Measurements from ENCODE around the gene PAIP2.
A peak's percentile ranks its signal among the peaks of the same experiment; 100 is the strongest.

Gene PAIP2

GRCh38 chr5:139399501-139400121, 58.0 kb downstream of the PAIP2 start:
- H3K27ac ChIP-seq (replicated peaks), result no peak overlapping the region
- no peak overlapping the region for H3K4me3 ChIP-seq (replicated peaks; ENCODE audit: insufficient read depth, low read length)
- no peaks in the 10 kb centered on the region for H3K27me3 ChIP-seq (ENCODE audit: insufficient read depth, poor library complexity, severe bottlenecking)
- TF ChIP-seq GABPA (IDR thresholded peaks at IDR 0.05; ENCODE audit: low read depth) (no peak), SPI1 (IDR thresholded peaks at IDR 0.05; ENCODE audit: borderline replicate concordance, low read depth) (no peak), POLR2AphosphoS5 (IDR thresholded peaks at IDR 0.05; ENCODE audit: low read depth) (no peak), REST (IDR thresholded peaks at IDR 0.05; ENCODE audit: insufficient replicate concordance, low read depth) (no peak)
- DNase-seq (ENCODE audit: low read depth in 1 of 2, low spot score in 1 of 2), result no peak

- TF ChIP-seq REST (IDR thresholded peaks at IDR 0.05; ENCODE audit: insufficient replicate concordance, low read depth) (no peak), SPI1 (IDR thresholded peaks at IDR 0.05; ENCODE audit: borderline replicate concordance, low read depth) (no peak), GABPA (IDR thresholded peaks at IDR 0.05; ENCODE audit: low read depth) (no peak)
- DNase-seq (ENCODE audit: low read depth in 1 of 2, low spot score in 1 of 2), result no peak
- Histone ChIP-seq H3K27me3 (ENCODE audit: insufficient read depth, poor library complexity, severe bottlenecking) (no peaks in the 10 kb centered on the region), H3K27ac (replicated peaks) (no peak overlapping the region), H3K4me3 (replicated peaks; ENCODE audit: insufficient read depth, low read length) (no peak overlapping the region)
These were observed 59.9 kb downstream of the PAIP2 start for GRCh38 chr5:139401546-139401945.

- H3K27me3 ChIP-seq (ENCODE audit: insufficient read depth, poor library complexity, severe bottlenecking), result no peaks in the 10 kb centered on the region
- no peak overlapping the region for H3K4me3 ChIP-seq (replicated peaks; ENCODE audit: insufficient read depth, low read length)
- DNase-seq (ENCODE audit: low read depth in 1 of 2, low spot score in 1 of 2), result peak in 1 of 2 experiments; percentile 16
- TF ChIP-seq POLR2AphosphoS5 (IDR thresholded peaks at IDR 0.05; ENCODE audit: low read depth) (no peak), CTCF (IDR thresholded peaks at IDR 0.05; ENCODE audit: insufficient read depth, low read length) (no peak), GABPA (IDR thresholded peaks at IDR 0.05; ENCODE audit: low read depth) (no peak), REST (IDR thresholded peaks at IDR 0.05; ENCODE audit: insufficient replicate concordance, low read depth) (no peak), SPI1 (IDR thresholded peaks at IDR 0.05; ENCODE audit: borderline replicate concordance, low read depth) (no peak)
- H3K27ac ChIP-seq (replicated peaks), result no peak overlapping the region
These were observed 61.0 kb downstream of the PAIP2 start for GRCh38 chr5:139402561-139403158.

GRCh38 chr5:139403418-139403786, 61.7 kb downstream of the PAIP2 start:
- peak overlapping the region; percentile 50 for H3K4me3 ChIP-seq (replicated peaks; ENCODE audit: insufficient read depth, low read length)
- no peak for DNase-seq (ENCODE audit: low read depth in 1 of 2, low spot score in 1 of 2)
- no peaks in the 10 kb centered on the region for H3K27me3 ChIP-seq (ENCODE audit: insufficient read depth, poor library complexity, severe bottlenecking)
- TF ChIP-seq GABPA (IDR thresholded peaks at IDR 0.05; ENCODE audit: low read depth), result no peak
- TF ChIP-seq CTCF (IDR thresholded peaks at IDR 0.05; ENCODE audit: insufficient read depth, low read length), result no peak
- TF ChIP-seq REST (IDR thresholded peaks at IDR 0.05; ENCODE audit: insufficient replicate concordance, low read depth), result no peak
- TF ChIP-seq POLR2AphosphoS5 (IDR thresholded peaks at IDR 0.05; ENCODE audit: low read depth), result no peak
- TF ChIP-seq SPI1 (IDR thresholded peaks at IDR 0.05; ENCODE audit: borderline replicate concordance, low read depth), result no peak
- peak overlapping the region; percentile 64 for H3K27ac ChIP-seq (replicated peaks)
